ENCODE measurements around the gene POU3F1.
A peak's percentile ranks its signal among the peaks of the same experiment; 100 is the strongest.

POU3F1 gene

DNA sequence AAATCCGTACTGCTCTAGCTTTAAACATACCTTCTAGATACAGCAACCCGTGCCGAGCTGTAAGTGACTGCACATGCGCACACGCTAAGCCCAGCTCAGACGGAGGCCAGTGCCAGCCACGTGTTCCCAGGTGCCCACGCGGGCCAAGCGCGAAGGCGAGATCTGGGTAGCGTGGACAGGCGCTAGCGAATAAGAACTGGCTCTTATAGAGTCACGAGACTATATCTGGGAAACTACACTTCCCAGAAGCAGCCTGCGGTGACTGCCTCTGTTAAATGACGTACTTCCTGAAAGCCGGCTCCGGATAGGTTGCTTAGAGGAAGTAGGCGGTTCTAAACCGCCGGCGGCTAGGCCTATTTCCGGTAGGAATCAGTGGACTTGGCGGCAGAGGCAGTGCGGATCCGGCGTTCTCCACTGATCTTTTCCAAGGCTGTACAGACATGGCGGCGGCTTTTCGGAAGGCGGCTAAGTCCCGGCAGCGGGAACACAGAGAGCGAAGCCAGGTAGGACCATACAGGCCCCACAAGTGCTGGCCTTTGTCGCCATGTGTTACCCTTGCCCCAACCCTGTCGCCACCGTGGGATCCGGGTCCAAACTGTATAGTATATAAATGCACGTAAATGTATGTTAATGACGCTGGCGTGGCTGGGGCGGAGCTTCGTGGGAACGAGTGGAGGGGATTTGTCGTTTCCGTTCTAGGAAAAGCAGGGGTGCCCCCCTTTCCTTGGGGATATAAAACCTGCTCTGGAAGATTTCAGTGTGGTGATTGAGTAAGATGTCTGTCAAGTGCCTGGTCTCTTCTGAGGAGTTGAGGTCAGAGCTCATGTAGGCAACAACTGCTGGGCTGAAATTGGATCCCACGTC lies 34.0 kb downstream of the POU3F1 start, which contains the start of gene UTP11 (continued):
- peak; percentile 72; the same call in 1 of the 2 replicates for TF ChIP-seq ZNF660 (tag by site-specific recombination; IDR thresholded peaks at IDR 0.05)
- TF ChIP-seq TRIM28 (IDR thresholded peaks at IDR 0.05; ENCODE audit: borderline replicate concordance, low read length): peak; percentile 76; the same call in 1 of the 2 replicates
- peak; percentile 14; the same call in 1 of the 2 replicates for TF ChIP-seq ZNF324 (tag by site-specific recombination; IDR thresholded peaks at IDR 0.05)
- TF ChIP-seq ZBTB21 (tag by site-specific recombination; IDR thresholded peaks at IDR 0.05): peak; percentile 97
- TF ChIP-seq ZNF175 (tag by site-specific recombination; IDR thresholded peaks at IDR 0.05): no peak
- 0 out of 2 replicates have a peak, but pooled peaks have one; percentile 30 for TF ChIP-seq ZNF366 (tag by site-specific recombination; conservative IDR thresholded peaks at IDR 0.05)
- TF ChIP-seq ZBTB8A (tag by site-specific recombination; IDR thresholded peaks at IDR 0.05): peak; percentile 71
- TF ChIP-seq, protein P1, sequence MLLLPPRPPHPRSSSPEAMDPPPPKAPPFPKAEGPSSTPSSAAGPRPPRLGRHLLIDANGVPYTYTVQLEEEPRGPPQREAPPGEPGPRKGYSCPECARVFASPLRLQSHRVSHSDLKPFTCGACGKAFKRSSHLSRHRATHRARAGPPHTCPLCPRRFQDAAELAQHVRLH (tag by site-specific recombination; IDR thresholded peaks at IDR 0.05): peak; percentile 96
- TF ChIP-seq ZSCAN30 (tag by site-specific recombination; IDR thresholded peaks at IDR 0.05): peak; percentile 75
- peak; percentile 94 for TF ChIP-seq ELK4 (IDR thresholded peaks at IDR 0.05; ENCODE audit: borderline replicate concordance, low read depth, low read length)
- TF ChIP-seq, protein P2, sequence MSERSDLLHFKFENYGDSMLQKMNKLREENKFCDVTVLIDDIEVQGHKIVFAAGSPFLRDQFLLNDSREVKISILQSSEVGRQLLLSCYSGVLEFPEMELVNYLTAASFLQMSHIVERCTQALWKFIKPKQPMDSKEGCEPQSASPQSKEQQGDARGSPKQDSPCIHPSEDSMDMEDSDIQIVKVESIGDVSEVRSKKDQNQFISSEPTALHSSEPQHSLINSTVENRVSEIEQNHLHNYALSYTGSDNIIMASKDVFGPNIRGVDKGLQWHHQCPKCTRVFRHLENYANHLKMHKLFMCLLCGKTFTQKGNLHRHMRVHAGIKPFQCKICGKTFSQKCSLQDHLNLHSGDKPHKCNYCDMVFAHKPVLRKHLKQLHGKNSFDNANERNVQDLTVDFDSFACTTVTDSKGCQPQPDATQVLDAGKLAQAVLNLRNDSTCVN (tag by site-specific recombination; optimal IDR thresholded peaks at IDR 0.05): peak; percentile 45
- peak; percentile 41; the same call in 1 of the 2 replicates for TF ChIP-seq ZNF558 (tag by site-specific recombination; IDR thresholded peaks at IDR 0.05)
- TF ChIP-seq YY2 (tag by site-specific recombination; IDR thresholded peaks at IDR 0.05): peak; percentile 57; the same call in 1 of the 2 replicates
- peak; percentile 64 for TF ChIP-seq ZFHX2 (tag by site-specific recombination; conservative IDR thresholded peaks at IDR 0.05)
- peak; percentile 99 for TF ChIP-seq HOXD13 (CRISPR knock-in tag; IDR thresholded peaks at IDR 0.05; ENCODE audit: borderline replicate concordance)
- peak; percentile 38; the same call in 1 of the 2 replicates for TF ChIP-seq SCRT2 (tag by site-specific recombination; IDR thresholded peaks at IDR 0.05)
- peak; percentile 87; the same call in 1 of the 2 replicates for TF ChIP-seq ZFP69B (tag by site-specific recombination; IDR thresholded peaks at IDR 0.05)
- peak; percentile 97 for TF ChIP-seq ZNF76 (tag by site-specific recombination; IDR thresholded peaks at IDR 0.05; ENCODE audit: borderline replicate concordance, low read depth)
- TF ChIP-seq SP3 (tag by site-specific recombination; IDR thresholded peaks at IDR 0.05): peak; percentile 83
- TF ChIP-seq ZNF394 (tag by site-specific recombination; IDR thresholded peaks at IDR 0.05; ENCODE audit: borderline replicate concordance): no peak
- TF ChIP-seq ZNF548 (tag by site-specific recombination; IDR thresholded peaks at IDR 0.05): no peak
- peak; percentile 86 for TF ChIP-seq SP2 (tag by site-specific recombination; IDR thresholded peaks at IDR 0.05)
- peak; percentile 26; the same call in 1 of the 2 replicates for TF ChIP-seq ZNF391 (tag by site-specific recombination; IDR thresholded peaks at IDR 0.05; ENCODE audit: borderline replicate concordance, low read depth)
- no peak for TF ChIP-seq CTCF (tag by site-specific recombination; IDR thresholded peaks at IDR 0.05)
- TF ChIP-seq, protein P3, sequence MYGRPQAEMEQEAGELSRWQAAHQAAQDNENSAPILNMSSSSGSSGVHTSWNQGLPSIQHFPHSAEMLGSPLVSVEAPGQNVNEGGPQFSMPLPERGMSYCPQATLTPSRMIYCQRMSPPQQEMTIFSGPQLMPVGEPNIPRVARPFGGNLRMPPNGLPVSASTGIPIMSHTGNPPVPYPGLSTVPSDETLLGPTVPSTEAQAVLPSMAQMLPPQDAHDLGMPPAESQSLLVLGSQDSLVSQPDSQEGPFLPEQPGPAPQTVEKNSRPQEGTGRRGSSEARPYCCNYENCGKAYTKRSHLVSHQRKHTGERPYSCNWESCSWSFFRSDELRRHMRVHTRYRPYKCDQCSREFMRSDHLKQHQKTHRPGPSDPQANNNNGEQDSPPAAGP (tag by site-specific recombination; IDR thresholded peaks at IDR 0.05): no peak
- TF ChIP-seq PBX3 (CRISPR knock-in tag; IDR thresholded peaks at IDR 0.05): peak; percentile 89; the same call in 1 of the 2 replicates
- TF ChIP-seq ATF2 (tag by site-specific recombination; IDR thresholded peaks at IDR 0.05; ENCODE audit: low read depth): peak; percentile 89
- TF ChIP-seq ZBTB17 (tag by site-specific recombination; IDR thresholded peaks at IDR 0.05): peak; percentile 88
- TF ChIP-seq ZNF701 (tag by site-specific recombination; IDR thresholded peaks at IDR 0.05): no peak
- peak; percentile 55; the same call in 1 of the 2 replicates for TF ChIP-seq ZNF501 (tag by site-specific recombination; IDR thresholded peaks at IDR 0.05)
- peak; percentile 65; the same call in 1 of the 2 replicates for TF ChIP-seq ZEB2 (tag by site-specific recombination; IDR thresholded peaks at IDR 0.05)
- TF ChIP-seq KLF8 (tag by site-specific recombination; IDR thresholded peaks at IDR 0.05): peak; percentile 51; the same call in 1 of the 2 replicates
